Fibroblast of pulmonary artery (primary cell): ENCODE data around the gene PRDM2.

Experiments
- DNase-seq: peaks from one replicate; pipeline ENCODE4 v3.0.0-alpha.2; 2010; ENCODE audit warnings: low read depth
- H3K4me3 ChIP-seq: replicated peaks from 2 replicates; pipeline ENCODE4 v1.5.1; 2011; ENCODE audit warnings: low read depth, mild to moderate bottlenecking, control low read depth, low read length, moderate library complexity
- TF ChIP-seq, protein P1 (sequence below): IDR thresholded peaks from 2 replicates; pipeline ENCODE4 v1.5.1; 2011; ENCODE audit warnings: mild to moderate bottlenecking, control low read depth, low read length, inconsistent platforms; ENCODE audit errors: missing control alignments

The PRDM2 gene

DNA sequence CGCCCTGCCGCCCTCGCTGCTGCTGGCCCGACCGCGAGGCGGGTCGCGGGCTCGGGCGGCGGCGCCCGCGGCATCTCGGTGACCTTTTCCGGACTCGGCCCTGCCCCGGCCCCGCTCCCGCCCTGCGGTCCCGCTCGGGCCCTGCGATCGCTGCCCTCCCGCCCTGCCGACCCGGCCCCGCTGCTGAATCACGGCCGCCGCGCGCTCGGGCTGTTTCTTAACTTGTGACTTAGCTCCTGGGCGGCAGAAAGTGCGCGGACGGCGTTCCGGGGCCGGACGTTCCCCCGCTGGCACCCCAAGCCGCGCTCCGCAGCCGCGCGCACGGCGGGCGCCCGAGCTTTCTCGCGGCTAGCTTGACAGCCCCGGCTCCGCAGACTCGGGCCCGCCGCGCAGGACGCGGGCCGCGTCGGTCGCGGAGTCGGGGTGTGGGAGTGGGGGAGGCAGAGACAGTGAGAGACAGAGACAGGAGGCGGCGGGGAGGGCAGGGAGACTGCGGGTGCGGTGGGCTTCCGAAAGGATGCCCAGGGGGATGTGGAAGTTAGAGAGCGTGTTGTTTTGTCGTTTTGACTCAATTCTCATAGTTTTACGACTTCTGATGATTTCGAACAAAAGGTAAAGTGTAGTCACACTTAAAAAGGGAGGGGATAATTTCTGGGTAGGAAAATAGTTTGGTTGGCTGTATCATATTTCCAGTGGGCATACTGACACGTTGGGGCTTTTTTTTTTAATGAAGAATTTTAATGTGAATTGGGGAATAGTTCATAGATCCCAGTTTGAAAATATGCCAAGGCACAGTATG lies 49.8 kb downstream of the PRDM2 start:
- peak overlapping the region; percentile 84 for H3K4me3 ChIP-seq
- peak; percentile 52 for DNase-seq
- TF ChIP-seq, protein P1, sequence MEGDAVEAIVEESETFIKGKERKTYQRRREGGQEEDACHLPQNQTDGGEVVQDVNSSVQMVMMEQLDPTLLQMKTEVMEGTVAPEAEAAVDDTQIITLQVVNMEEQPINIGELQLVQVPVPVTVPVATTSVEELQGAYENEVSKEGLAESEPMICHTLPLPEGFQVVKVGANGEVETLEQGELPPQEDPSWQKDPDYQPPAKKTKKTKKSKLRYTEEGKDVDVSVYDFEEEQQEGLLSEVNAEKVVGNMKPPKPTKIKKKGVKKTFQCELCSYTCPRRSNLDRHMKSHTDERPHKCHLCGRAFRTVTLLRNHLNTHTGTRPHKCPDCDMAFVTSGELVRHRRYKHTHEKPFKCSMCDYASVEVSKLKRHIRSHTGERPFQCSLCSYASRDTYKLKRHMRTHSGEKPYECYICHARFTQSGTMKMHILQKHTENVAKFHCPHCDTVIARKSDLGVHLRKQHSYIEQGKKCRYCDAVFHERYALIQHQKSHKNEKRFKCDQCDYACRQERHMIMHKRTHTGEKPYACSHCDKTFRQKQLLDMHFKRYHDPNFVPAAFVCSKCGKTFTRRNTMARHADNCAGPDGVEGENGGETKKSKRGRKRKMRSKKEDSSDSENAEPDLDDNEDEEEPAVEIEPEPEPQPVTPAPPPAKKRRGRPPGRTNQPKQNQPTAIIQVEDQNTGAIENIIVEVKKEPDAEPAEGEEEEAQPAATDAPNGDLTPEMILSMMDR = no peak

GRCh38 chr1:13751458-13751871 lies 51.5 kb downstream of the PRDM2 start:
- H3K4me3 ChIP-seq = peak overlapping the region; percentile 84
- no peak for DNase-seq
- TF ChIP-seq, protein P1 = no peak

GRCh38 chr1:13751985-13752384 lies 52.0 kb downstream of the PRDM2 start:
- TF ChIP-seq, protein P1 = no peak
- no peak for DNase-seq
- H3K4me3 ChIP-seq = no peak overlapping the region

GRCh38 chr1:13752852-13753251 lies 52.9 kb downstream of the PRDM2 start:
- no peak for DNase-seq
- TF ChIP-seq, protein P1 = no peak
- no peak overlapping the region for H3K4me3 ChIP-seq

DNA sequence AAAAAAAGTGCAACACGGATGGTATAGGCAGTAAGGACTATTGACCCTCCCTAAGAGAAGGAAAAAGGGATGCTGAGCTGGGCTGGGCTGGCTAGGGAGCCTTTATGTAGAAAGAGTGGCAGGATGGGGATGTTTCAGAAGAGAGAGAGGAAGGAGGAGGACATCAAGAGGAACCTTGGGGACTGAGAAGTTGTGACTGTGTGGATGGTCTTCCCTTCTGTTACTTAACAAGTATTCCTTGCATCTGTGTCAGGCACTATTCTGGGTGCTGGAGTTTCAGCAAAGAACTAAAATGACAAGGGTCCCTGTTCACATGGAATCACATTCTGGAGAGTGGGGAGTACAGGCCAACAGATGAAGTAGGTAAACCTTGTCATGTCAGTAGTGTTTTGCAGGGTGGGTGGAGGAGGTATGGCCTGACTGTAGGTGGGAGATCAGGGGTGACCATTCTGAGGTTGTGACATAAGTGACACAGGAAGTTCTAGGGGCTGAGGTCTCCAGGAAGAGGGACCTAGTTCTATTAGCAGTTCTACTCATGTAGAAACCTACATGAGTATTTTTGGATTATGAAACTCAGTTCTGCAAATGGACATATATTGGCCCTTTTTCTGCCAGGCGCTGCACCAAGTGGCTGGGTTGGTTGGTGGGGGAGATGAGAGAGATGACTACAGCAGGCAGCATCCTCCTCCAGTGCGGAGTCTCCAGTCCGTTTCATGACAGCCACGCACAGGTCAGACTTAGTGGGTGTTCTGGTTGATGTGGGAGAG lies 53.8 kb downstream of the PRDM2 start:
- H3K4me3 ChIP-seq = no peak overlapping the region
- TF ChIP-seq, protein P1 = no peak
- no peak for DNase-seq

GRCh38 chr1:13754510-13755103 lies 54.6 kb downstream of the PRDM2 start:
- TF ChIP-seq, protein P1 = no peak
- no peak for DNase-seq

More at GRCh38 chr1:13754510-13755103, 54.6 kb downstream of the PRDM2 start:
- H3K4me3 ChIP-seq = no peak overlapping the region
